ENCODE measurements around the gene DMD.

The DMD gene

DNA sequence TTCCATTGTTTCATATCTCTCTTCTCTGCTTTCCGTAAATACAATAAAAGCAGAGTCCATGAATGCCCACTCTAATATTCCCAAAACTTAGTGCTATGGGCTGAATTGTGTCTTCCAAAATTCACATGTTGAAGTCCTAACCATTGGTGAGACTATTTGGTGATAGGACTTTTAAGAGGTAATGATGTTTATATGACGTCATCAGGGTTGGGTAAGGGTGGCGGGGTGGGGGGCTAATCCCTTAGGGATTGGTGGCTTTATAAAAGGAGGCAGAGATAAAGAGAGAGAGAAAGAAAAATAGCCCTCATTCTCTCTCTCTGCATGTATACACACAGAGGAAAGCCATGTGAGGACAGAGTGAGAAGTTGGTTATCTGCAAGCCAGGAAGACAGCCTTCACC lies 722.2 kb downstream of the DMD start:
- no peak for DNase-seq (ENCODE audit: low read depth in 2 of 2)

GRCh38 chrX:32483534-32484136 lies 727.7 kb downstream of the DMD start:
- no peak for DNase-seq (ENCODE audit: low read depth in 2 of 2)

DNA sequence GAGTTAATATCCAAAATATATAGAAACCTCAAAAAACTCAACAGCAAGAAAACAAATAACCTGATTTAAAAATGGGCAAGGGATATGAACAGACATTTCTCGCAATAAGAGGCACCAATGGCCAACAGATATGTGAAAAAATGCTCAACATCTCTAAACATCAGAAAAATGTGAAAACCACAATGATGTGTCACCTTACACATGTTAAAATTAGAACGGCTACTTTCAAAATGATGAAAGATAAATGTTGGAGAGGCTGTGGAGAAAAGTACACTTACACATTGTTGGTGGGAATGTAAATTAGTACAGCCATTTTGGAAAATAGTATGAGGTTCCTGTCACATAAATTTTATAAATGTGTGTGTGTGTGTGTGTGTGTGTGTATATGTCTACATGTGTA lies 731.3 kb downstream of the DMD start:
- DNase-seq (ENCODE audit: low read depth in 2 of 2), result no peak

GRCh38 chrX:32472364-32472763 lies 739.0 kb downstream of the DMD start:
- DNase-seq (ENCODE audit: low read depth in 2 of 2), result no peak

GRCh38 chrX:32455704-32456103 lies 755.6 kb downstream of the DMD start:
- DNase-seq (ENCODE audit: low read depth in 2 of 2), result no peak

GRCh38 chrX:32451954-32452695 lies 759.2 kb downstream of the DMD start:
- DNase-seq (ENCODE audit: low read depth in 2 of 2), result no peak

- no peak for DNase-seq (ENCODE audit: low read depth in 2 of 2)
These were observed 762.4 kb downstream of the DMD start for GRCh38 chrX:32448945-32449344.

DNA sequence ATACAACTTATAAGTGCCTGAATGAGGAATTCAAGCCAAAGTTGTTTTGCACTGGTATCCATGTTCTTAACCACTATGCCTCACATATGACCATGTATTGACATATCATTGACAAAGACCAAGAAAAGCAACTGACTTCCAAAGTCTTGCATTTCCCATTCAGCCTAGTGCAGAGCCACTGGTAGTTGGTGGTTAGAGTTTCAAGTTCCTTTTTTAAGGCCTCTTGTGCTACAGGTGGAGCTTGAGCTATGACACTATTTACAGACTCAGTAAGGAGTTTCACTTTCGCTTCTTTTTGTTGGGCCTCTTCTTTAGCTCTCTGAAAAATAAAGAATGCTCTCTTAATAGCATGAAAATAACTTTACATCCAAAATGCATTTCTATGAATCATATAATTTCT lies 763.0 kb downstream of the DMD start:
- DNase-seq (ENCODE audit: low read depth in 2 of 2), result no peak

DNA sequence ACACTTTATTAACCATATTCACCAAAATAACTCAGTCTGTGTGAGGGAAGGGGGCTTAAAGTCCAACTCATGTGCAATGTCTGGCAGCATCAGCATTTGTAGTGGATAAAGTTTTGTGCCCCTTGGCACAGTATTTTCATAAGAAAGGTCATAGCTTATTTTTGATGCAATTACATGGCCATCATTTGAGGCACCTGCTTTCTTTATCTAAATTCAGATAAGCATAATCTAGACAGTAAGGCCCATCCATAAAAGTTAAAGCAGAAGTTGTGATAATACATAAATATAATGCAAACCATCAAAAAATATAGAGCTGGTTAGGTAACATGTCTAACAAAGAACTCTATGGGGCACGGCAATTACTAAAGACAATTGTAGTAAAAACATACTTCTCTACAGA lies 763.7 kb downstream of the DMD start:
- no peak for DNase-seq (ENCODE audit: low read depth in 2 of 2)

GRCh38 chrX:32443841-32444240 lies 767.5 kb downstream of the DMD start:
- no peak for DNase-seq (ENCODE audit: low read depth in 2 of 2)

- DNase-seq (ENCODE audit: low read depth in 2 of 2), result no peak
These were observed 790.1 kb downstream of the DMD start for GRCh38 chrX:32421266-32421665.

GRCh38 chrX:32408389-32408788 lies 803.0 kb downstream of the DMD start:
- DNase-seq (ENCODE audit: low read depth in 2 of 2), result no peak

DNA sequence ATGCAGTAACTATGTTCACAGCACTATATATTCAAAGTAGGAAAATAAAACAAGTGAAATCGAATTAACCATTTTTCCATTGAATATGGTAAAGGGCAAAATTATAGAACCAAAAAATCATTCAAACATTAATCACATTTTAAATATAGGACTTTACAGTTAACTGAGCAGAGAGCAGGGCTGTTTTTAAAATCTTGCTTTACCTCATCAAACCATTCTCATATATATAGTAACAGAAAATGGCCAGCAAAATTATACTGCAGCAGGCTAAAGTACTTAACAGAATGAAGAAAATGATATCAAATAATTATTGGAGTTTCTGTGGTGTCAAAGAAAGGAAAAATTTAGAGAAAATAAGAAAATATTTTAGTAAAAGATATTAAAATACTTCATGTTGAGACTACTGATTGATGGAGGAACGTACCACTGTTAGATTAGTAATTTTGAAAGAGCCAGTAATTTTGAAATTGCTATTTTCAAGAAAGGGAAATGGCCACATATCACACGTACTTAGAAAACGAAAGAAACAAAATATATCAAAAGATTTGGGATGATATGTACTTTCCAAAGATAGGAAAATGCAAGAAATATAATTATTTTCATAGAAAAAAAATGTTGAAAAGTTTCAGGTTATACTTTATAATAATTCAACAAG lies 813.7 kb downstream of the DMD start:
- no peak for DNase-seq (ENCODE audit: low read depth in 2 of 2)

GRCh38 chrX:32395878-32396277 lies 815.5 kb downstream of the DMD start:
- no peak for DNase-seq (ENCODE audit: low read depth in 2 of 2)

- DNase-seq (ENCODE audit: low read depth in 2 of 2), result no peak
These were observed 818.7 kb downstream of the DMD start for GRCh38 chrX:32392655-32393054.

- DNase-seq (ENCODE audit: low read depth in 2 of 2), result no peak
These were observed 840.7 kb downstream of the DMD start for GRCh38 chrX:32370456-32371205.

DNA sequence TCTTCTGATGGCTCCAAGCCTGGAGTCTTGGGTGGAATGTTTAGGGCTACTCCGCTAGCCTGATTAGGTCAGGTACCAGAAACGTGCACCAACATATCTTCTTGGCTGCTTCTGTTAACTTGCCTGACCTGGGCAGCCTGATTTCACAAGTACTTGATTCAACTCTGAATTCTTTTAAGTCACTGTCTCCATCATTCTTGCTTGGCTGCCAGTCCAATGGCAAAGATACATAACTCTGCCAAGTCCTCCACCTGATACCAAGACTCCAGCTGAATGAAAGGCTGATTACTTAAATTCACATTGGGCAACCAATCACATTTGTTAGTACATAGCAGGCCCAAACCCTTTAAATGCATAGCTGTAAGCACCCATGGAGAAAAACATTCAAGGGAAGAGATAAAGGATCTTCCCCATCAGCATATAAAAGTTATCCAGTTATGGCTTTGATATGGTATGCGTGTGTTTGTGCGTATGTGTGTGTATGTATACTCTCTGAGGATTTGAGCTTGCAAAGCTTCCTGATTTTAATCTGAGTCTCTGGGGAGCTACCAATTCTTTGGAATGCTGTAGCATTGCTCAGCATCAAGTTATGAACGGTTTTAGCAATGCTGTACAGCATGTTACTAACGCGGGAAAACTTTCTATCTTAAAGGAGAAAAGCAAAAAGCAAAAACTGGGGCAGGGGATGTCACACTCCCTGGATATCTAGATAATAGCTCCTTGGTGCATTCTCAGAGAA lies 917.2 kb downstream of the DMD start:
- DNase-seq (ENCODE audit: low read depth in 2 of 2), result no peak

DNA sequence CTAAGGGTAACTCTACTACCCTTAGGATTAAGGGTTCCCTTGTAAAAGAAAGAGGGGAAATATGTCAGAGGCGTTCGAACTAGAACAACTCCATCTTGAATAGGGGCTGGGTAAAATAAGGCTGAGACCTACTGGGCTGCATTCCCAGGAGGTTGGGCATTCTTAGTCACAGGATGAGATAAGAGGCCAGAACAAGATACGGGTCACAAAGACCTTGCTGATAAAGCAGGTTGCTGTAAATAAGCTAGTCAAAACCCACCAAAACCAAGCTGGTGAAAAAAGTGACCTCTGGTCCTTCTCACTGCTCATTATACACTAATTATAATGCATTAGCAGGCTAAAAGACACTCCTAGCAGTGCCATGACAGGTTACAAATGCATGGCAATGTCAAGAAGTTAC lies 922.0 kb downstream of the DMD start:
- DNase-seq (ENCODE audit: low read depth in 2 of 2), result no peak

DNA sequence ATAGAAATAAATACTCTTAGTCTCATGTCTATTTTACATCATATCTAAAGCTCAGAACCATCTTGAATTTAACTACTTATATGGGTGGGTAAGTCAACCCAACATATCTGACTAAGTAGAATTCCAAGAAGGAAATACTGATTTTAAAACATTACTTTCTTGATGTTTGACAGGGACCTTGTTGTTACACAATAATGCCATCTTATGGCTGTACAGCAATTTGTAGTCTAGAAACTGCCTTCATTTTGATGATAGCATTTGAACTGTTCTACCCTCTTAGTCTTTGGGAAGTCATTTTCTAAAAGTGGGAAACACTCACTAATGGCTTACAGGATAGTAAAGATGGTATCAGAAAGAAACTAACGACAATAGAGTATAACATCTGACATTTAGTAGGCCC lies 929.5 kb downstream of the DMD start:
- DNase-seq (ENCODE audit: low read depth in 2 of 2), result no peak

- no peak for DNase-seq (ENCODE audit: low read depth in 2 of 2)
These were observed 930.4 kb downstream of the DMD start for GRCh38 chrX:32280921-32281320.

DNA sequence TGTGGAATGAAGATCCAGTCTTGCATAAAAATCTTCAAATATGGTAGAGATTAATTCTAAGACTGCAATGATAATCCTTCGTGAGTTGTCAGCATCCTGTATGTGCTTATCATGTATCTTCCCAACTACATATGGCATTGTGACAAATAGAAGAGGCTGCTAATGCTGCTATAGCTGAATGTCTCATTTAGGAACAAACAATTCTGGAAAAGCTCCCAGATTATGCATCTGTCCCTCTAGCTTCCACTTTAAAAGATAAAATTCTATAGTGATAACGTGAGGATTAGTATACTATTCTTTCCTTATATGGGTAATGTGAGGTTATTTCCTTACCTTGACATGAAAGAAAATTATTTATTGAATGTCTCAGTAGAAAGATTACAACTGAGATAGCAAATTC lies 930.9 kb downstream of the DMD start:
- DNase-seq (ENCODE audit: low read depth in 2 of 2), result no peak

- DNase-seq (ENCODE audit: low read depth in 2 of 2), result no peak
These were observed 935.2 kb downstream of the DMD start for GRCh38 chrX:32276153-32276552.

All from stimulated activated CD4-positive, alpha-beta T cell treated with anti-CD3 and anti-CD28 coated beads, Interleukin-1b, Interleukin-23, amount 100 ng/mL, for 1 hour (primary cell).